B cell (primary cell): Measurements from ENCODE around the gene TNRC6C. TPM values are rescaled to one million over a fixed set of nuclear protein-coding genes. Genes with fewer than 3 reads are reported as not detected.

ENCODE experiments used
- ATAC-seq: fragments of 200-7000 bp; cut with Tn5 transposase; one replicate; pipeline ENCODE4 v1.10.0; 2021; ENCODE audit warnings: low read depth, mild to moderate bottlenecking, moderate number of reproducible peaks, moderate library complexity
- CTCF ChIA-PET: fragments of 350-600 bp; sonication (Branson Sonifier 250); formaldehyde crosslinking; loops from one replicate; lab custom pipeline; 2021; ENCODE audit warnings: antibody characterized with exemption, inconsistent platforms; lab: Charles Lee
- POLR2A ChIA-PET: fragments of 350-600 bp; sonication (Branson Sonifier 250); formaldehyde crosslinking; loops from one replicate; lab custom pipeline; 2021; ENCODE audit warnings: antibody characterized with exemption; lab: Charles Lee
- DNase-seq: peaks from one replicate; pipeline ENCODE4 v3.0.0; 2013
- H2AFZ ChIP-seq: 2 replicates; pipeline ENCODE4 v1.6.1; 2012; ENCODE audit warnings: mild to moderate bottlenecking, low read depth, low read length; ENCODE audit not compliant: insufficient read depth, poor library complexity, severe bottlenecking
- H3K27ac ChIP-seq, 2 donors: 1 replicate in 1 of 2; 2 replicates in 1 of 2; pipeline ENCODE4 v1.5.1; 2012 to 2013; ENCODE audit warnings: low read length in 2 of 2, mild to moderate bottlenecking in 2 of 2, moderate library complexity in 1 of 2
- H3K27me3 ChIP-seq, 4 experiments: fragments of 200-600 bp in 1 of 4; sonication (generic) in 1 of 4; replicated peaks in 1 of 4; 1 replicate in 2 of 4; 2 replicates in 2 of 4; pipeline versions ENCODE4 v1.6.1 to v1.7.0; 2013 to 2016; ENCODE audit warnings: low read length in 3 of 4, mild to moderate bottlenecking in 2 of 4, mixed read lengths in 1 of 4, moderate library complexity in 1 of 4; ENCODE audit not compliant: insufficient read depth in 4 of 4, control insufficient read depth in 3 of 4; ENCODE audit errors: control extremely low read depth in 1 of 4
- H3K36me3 ChIP-seq, 2 experiments: replicated peaks in 1 of 2; 1 replicate in 1 of 2; 2 replicates in 1 of 2; pipeline versions ENCODE4 v1.6.1 to v1.7.1; 2013; ENCODE audit warnings: low read length in 1 of 2; ENCODE audit not compliant: insufficient read depth in 2 of 2, control insufficient read depth in 1 of 2; ENCODE audit errors: control extremely low read depth in 1 of 2, extremely low read depth in 1 of 2
- H3K4me1 ChIP-seq, 2 donors: fragments of 200-600 bp in 1 of 2; sonication (generic) in 1 of 2; 1 replicate in 1 of 2; 2 replicates in 1 of 2; pipeline versions ENCODE4 v1.5.1 to v1.6.1; 2013 to 2017; ENCODE audit warnings: low read length in 2 of 2; ENCODE audit not compliant: control insufficient read depth in 2 of 2, insufficient read depth in 2 of 2
- H3K4me2 ChIP-seq: replicated peaks from 2 replicates; pipeline ENCODE3; 2012; ENCODE audit warnings: mild to moderate bottlenecking, low read depth, low read length; ENCODE audit not compliant: poor library complexity, severe bottlenecking
- H3K4me3 ChIP-seq, 5 experiments: fragments of 200-600 bp in 1 of 5; sonication (generic) in 1 of 5; 1 replicate in 3 of 5; 2 replicates in 2 of 5; pipeline versions ENCODE4 v1.5.1 to v1.7.0; 2011 to 2016; ENCODE audit warnings: low read length in 4 of 5, mild to moderate bottlenecking in 4 of 5, low read depth in 2 of 5, control low read depth in 1 of 5, moderate library complexity in 1 of 5; ENCODE audit not compliant: insufficient read depth in 1 of 5; ENCODE audit errors: control extremely low read depth in 1 of 5, extremely low read depth in 1 of 5
- H3K79me2 ChIP-seq: fragments of 200-600 bp; sonication (generic); one replicate; pipeline ENCODE4 v1.6.0; 2016; ENCODE audit warnings: low read length; ENCODE audit not compliant: control insufficient read depth, insufficient read depth
- H3K9ac ChIP-seq: fragments of 200-600 bp; sonication (generic); 2 replicates; pipeline ENCODE4 v1.6.1; 2017; ENCODE audit warnings: mild to moderate bottlenecking, low read length, moderate library complexity
- H3K9me3 ChIP-seq, 3 donors: one replicate each; pipeline versions ENCODE4 v1.6.1 to v1.7.1; 2013; ENCODE audit warnings: low read length in 2 of 3; ENCODE audit not compliant: control insufficient read depth in 2 of 3, insufficient read depth in 1 of 3; ENCODE audit errors: control extremely low read depth in 1 of 3
- H4K20me1 ChIP-seq: 2 replicates; pipeline ENCODE4 v1.6.0; 2012; ENCODE audit warnings: mild to moderate bottlenecking, low read length; ENCODE audit not compliant: insufficient read depth, control insufficient read depth, poor library complexity, severe bottlenecking
- H3K27ac Mint-ChIP-seq: one replicate; pipeline ENCODE4 v1.8.0; 2021; ENCODE audit warnings: mixed read lengths
- H3K27me3 Mint-ChIP-seq: one replicate; pipeline ENCODE4 v1.8.0; 2021; ENCODE audit warnings: mixed read lengths
- H3K4me1 Mint-ChIP-seq: one replicate; pipeline ENCODE4 v1.8.0; 2021; ENCODE audit warnings: mixed read lengths
- H3K4me3 Mint-ChIP-seq: one replicate; pipeline ENCODE4 v1.8.0; 2021; ENCODE audit warnings: mixed read lengths
- H3K9me3 Mint-ChIP-seq: one replicate; pipeline ENCODE4 v1.8.0; 2022; ENCODE audit warnings: mixed read lengths; ENCODE audit not compliant: insufficient read depth
- EZH2 ChIP-seq: IDR thresholded peaks from 2 replicates; pipeline ENCODE4 v1.6.1; 2012; ENCODE audit warnings: borderline replicate concordance, low read depth, mild to moderate bottlenecking, moderate library complexity, low read length; ENCODE audit not compliant: insufficient read depth, poor library complexity, severe bottlenecking
- WGBS: methylation state at CpG from one replicate; pipeline ENCODE4 v1.1.5; 2013; ENCODE audit warnings: missing lambda C conversion rate; ENCODE audit not compliant: insufficient coverage; 5-methylcytosine and 5-hydroxymethylcytosine counted together
- intact Hi-C: fragments of 100-400 bp; cut with micrococcal nuclease; formaldehyde crosslinking; loops from one replicate; pipeline ENCODE4 v1.10.0; 2022
- polyA plus RNA-seq: library from polyadenylated mRNA; depleted of rRNA; stranded (reverse); fragments of >200 nt; gene quantifications from 2 replicates; pipeline ENCODE4 v1.2.3, GENCODE V29; 2012
- total RNA-seq, 2 donors: library from RNA; stranded (reverse); fragments of 120-200 nt in 1 of 2; gene quantifications; 1 replicate in 1 of 2; 2 replicates in 1 of 2; pipeline versions ENCODE4 v1.2.3 to v1.2.4, GENCODE V29; 2013 to 2022
- TF ChIP-seq, protein P1 (sequence below): fragments of 200-600 bp; IDR thresholded peaks from one replicate; pipeline ENCODE4 v1.8.0; 2022; ENCODE audit warnings: antibody characterized with exemption, mild to moderate bottlenecking

The TNRC6C gene
- total and polyA plus RNA-seq, 2 donors (not counting 1 experiment from before 2014, with no cell fraction given): 3.9 to 63.8 TPM

DNA sequence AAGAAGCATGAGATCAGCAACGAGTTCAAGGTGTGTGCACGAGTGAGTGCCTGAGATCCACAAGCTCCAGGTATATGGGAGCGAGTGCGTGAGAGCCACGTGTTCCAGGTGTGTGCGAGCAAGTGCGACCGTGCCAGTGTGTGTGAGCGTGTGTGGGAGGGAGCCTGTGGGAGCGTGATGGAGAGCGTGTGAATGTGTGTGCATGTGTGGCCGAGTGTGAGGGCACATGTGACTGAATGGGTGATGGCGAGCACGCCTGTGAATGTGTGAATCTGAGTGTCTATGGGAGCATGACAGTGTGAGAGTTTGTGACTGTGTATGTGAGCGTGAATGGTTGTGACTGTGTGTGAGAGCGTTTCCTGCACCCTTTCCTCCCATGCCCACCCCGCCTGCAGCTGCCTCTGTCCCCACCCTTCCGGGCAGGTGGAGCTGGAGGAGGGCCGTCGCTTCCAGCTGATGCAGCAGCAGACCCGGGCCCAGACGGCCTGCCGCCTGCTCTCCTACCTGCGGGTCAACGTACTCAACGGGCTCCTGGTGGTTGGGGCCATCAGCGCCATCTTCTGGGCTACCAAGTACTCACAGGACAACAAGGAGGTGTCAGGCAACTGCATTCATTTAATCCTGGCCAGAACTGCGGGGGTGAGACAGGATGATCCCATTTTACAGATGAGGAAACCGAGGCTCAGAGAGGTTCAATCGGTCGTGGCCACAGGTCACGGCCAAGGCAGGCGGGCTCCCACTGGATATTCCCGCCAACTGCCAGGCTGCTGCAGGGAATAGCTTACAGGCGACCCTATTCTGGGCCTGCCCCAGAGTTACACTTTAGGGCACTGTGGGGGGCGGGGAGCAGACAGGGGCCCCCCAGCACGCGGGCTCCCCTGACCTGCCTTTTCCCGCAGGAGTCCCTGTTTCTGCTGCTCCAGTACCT, 175.7 kb downstream of the TNRC6C start:
- Mint-ChIP-seq H3K4me3 (peak overlapping the region; percentile 99), H3K27me3 (no peaks in the 10 kb centered on the region), H3K4me1 (peaks cover 79% of the 10 kb centered on the region), H3K9me3 (no peaks in the 10 kb centered on the region), H3K27ac (peak overlapping the region; percentile 95)
- TF ChIP-seq EZH2: no peak
- TF ChIP-seq, protein P1, sequence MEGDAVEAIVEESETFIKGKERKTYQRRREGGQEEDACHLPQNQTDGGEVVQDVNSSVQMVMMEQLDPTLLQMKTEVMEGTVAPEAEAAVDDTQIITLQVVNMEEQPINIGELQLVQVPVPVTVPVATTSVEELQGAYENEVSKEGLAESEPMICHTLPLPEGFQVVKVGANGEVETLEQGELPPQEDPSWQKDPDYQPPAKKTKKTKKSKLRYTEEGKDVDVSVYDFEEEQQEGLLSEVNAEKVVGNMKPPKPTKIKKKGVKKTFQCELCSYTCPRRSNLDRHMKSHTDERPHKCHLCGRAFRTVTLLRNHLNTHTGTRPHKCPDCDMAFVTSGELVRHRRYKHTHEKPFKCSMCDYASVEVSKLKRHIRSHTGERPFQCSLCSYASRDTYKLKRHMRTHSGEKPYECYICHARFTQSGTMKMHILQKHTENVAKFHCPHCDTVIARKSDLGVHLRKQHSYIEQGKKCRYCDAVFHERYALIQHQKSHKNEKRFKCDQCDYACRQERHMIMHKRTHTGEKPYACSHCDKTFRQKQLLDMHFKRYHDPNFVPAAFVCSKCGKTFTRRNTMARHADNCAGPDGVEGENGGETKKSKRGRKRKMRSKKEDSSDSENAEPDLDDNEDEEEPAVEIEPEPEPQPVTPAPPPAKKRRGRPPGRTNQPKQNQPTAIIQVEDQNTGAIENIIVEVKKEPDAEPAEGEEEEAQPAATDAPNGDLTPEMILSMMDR: peak; percentile 80
- Histone ChIP-seq H3K9me3 (no peaks in the 10 kb centered on the region), H3K27me3 (no peaks in the 10 kb centered on the region), H3K4me2 (peak overlapping the region; percentile 100), H3K27ac (peak overlapping the region; percentile 88 to 92), H3K9ac (peak overlapping the region; percentile 91), H4K20me1 (peaks cover 80% of the 10 kb centered on the region), H3K36me3 (peaks cover 0 to 70% of the 10 kb centered on the region in 2 experiments), H3K4me1 (peaks cover 66 to 88% of the 10 kb centered on the region in 2 donors), H3K4me3 (peak overlapping the region in 3 of 5 experiments; percentile 6 to 35 (median 23)), H3K79me2 (peaks cover 59% of the 10 kb centered on the region), H2AFZ (no peak overlapping the region)
- DNase-seq (peak; percentile 90), ATAC-seq (peak; percentile 7)
- WGBS: 33% methylated on average over 37 of the region's 39 CpGs
- ChIA-PET POLR2A (interaction anchor here (0.6 to 22.6 kb wide), 8 partner anchors 10 to 1618 kb away, joined by 4 to 432 read pairs (median 9); partner anchors contain the start of gene SYNGR2), CTCF (interaction anchor here (0.8 to 14.1 kb wide), 17 partner anchors 7 to 288 kb away, joined by 3 to 357 read pairs (median 10); partner anchors contain the start of genes C17orf99, SYNGR2, TK1 and TMC6)
- intact Hi-C loops: loop anchor here (1.0 to 10.0 kb wide), 7 partner anchors 13 to 1701 kb away; partner anchors contain the start of genes C17orf99, CBX4 and SYNGR2
